T-helper 2 cell treated with Interferon-gamma antibody and Interleukin-4, amounts not matched to agents 100 ng/mL and 5 ng/mL, for 36 hours (primary cell): ENCODE data around the gene TMTC1. TPM values are rescaled to one million over a fixed set of nuclear protein-coding genes. Genes with fewer than 3 reads are reported as not detected.
"Not testable (repeated sequence)": the region's sequence is repeated elsewhere in the genome, so short reads cannot be mapped to it uniquely, and the experiment has no call there.

Experiments
- intact Hi-C: fragments of 100-400 bp; cut with micrococcal nuclease; formaldehyde crosslinking; loops from one replicate; pipeline ENCODE4 v1.15.1; 2023
- total RNA-seq: library from RNA; stranded (reverse); gene quantifications from 2 replicates; pipeline ENCODE4 v1.2.3, GENCODE V29; 2022

TMTC1 gene
- total RNA-seq, 1 donor from 2014 or later = 0.39 TPM

GRCh38 chr12:29574500-29574899 lies 209.2 kb downstream of the TMTC1 start:
- intact Hi-C loops = no loop called here

DNA sequence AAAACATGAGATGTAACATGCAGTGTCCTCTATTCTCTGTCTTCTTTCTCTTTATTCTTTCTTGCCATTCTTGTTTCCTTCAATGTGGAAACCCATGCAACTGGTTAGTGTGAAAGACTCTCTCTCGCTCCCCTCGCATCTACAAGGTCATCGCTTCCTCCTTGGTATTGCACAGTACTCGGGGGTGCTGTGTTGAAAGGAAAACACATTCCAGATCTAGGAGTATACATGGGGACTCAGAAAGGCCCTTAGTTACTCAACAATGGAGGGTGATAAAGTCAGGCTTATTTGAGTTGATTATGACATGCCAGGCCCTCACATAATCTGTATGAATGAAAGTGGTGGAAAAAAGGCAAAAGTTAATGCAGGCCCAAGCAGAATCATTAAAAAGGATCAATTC lies 210.8 kb downstream of the TMTC1 start:
- intact Hi-C loops = no loop called here

DNA sequence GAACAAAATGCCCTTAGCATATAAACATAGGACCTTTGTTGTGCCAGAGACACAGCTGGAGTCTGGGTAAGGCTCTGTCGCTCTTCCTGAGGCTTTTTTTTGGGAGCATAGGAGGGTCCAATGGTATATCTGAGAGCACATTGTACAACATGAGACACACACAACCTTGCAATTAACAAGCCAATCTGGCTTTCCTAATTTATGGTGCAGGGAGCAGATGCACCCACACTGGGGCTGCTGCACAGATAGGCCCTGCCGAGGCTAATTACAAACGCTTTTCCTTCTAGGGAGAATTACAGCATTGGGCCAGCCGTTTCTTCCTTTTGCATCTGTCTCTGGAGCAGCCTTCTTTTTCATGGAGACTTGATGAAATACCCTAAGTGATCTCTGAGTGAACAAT lies 211.3 kb downstream of the TMTC1 start:
- intact Hi-C loops = no loop called here

GRCh38 chr12:29569132-29569757 lies 214.5 kb downstream of the TMTC1 start:
- intact Hi-C loops = no loop called here

DNA sequence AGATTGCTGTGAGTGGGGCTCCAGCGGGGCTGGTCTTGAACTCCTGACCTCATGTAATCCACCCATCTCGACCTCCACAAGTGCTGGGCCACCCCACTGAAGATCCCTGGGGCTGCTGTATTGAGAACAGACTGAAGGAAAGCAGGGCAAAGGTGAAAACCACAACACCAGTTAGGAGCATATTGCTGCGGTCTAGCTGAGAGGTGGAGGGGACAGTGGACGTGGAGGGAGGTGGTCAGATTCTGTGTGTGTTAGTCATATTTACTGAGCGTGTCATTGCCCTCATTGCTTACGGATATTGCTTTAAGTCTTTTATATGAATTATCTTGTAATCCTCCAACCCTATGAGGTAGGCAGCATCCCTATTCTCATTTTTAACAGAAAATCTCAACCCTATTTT lies 217.3 kb downstream of the TMTC1 start:
- intact Hi-C loops = no loop called here

DNA sequence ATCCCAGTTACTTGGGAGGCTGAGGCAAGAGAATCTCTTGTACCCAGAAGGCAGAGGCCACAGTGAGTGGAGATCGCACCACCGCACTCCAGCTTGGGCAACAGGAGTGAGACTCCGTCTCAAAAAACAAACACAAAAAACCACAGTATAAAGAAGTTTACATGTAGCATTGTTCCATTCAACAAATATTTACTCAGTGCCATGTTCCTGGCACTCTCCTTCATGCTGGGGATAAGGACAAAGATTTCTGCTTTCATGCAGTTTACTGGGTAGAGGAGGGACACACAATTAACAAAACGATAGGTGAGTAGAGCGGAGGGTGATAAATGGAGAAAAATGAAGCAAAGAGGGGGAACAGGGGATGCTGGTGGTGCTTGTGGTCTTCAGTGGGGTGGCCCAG lies 218.0 kb downstream of the TMTC1 start:
- intact Hi-C loops = no loop called here

DNA sequence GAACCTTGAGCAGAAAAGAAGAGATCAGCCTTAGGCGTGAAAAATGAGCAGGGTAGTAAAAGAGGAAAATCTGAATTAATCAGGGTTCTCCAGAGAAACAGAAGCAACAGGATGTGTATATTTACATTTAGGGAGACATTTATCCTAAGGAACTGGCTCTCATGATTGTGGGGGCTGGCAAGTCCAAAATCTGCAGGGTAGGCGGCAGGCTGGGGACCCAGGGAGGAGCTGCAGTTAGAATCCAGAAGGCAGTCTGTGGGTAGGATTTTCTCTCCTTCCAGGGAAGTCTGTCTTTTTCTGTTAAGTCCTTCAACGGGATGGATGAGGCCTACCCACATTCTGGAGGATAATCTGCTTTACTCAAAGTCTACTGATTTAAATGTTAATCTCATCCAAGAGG lies 218.8 kb downstream of the TMTC1 start:
- intact Hi-C loops = no loop called here

- intact Hi-C loops = no loop called here
Measured at GRCh38 chr12:29563636-29564035, 220.1 kb downstream of the TMTC1 start.

GRCh38 chr12:29563071-29563470 lies 220.7 kb downstream of the TMTC1 start:
- intact Hi-C loops = no loop called here

DNA sequence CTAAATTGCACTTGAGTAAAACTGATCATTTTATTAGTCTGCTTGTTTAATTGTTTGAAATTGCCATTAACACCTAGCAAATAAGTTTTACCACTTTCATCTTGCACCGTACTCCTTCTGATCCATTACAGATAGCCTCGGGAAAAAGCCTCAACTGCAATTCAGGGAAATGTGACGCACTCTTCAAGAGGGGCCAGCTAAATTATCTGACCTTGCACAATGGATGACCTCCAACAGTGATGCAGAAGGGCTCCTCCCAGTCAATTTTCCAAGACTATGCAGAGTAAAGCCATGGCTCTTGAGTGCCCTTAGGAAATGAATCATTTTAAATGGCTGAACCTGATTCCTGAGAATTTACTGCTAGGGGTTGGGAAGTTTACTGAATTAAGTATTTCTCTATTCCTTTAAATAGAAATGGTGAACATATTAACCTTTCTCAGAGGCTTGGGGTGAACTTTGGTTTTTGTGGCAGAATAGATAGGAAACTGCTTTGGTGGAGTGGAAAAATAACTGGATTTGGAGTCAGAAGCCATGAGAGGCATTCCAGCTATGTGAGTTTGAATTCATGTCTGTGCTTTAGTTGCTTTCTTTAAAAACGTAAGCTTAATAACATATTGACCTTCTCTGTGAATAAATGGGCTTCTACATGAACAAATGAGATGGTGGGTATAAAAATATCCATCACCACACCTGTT lies 221.5 kb downstream of the TMTC1 start:
- intact Hi-C loops = no loop called here

- intact Hi-C loops = no loop called here
Measured at GRCh38 chr12:29561664-29562071, 222.1 kb downstream of the TMTC1 start.

DNA sequence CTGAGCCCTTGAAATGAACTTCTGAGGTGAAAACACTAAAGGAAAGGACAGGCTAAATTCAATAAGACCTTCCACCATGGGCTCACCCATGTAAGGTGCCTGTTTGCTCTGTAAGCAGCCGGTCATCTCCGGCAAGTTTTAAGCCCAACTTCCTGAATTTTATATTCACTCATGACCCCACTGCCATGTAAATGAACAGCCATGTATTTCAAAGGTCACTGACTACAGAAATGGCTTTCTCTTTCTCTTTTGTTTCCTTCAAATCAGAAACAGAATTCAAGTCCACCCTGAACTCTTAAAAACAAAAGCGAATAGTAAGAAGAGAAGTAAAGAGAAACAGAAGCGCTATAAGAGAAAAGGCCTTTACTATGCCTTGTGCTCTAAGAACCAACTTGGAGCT lies 224.5 kb downstream of the TMTC1 start:
- intact Hi-C loops = no loop called here

DNA sequence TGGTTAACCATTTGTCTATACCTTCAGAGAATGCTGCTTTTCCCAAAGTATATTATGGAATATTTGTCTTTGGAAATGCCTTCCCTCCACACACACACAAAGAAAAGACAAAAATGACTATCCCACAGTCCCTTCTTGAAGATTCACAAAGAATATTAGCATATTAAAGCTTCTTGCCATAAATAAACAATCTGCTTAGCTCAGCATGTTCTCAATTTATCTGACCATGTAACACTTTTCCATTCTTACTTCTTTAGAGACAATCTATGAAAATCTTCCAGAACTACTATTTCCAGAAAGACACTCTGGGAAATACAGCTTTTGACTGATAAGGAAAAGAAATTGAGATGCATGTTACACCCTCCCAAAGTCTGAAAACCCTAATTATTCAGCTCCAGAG lies 227.4 kb downstream of the TMTC1 start:
- intact Hi-C loops = no loop called here

- intact Hi-C loops = not testable (repeated sequence)
Measured at GRCh38 chr12:29555451-29555850, 228.3 kb downstream of the TMTC1 start.

DNA sequence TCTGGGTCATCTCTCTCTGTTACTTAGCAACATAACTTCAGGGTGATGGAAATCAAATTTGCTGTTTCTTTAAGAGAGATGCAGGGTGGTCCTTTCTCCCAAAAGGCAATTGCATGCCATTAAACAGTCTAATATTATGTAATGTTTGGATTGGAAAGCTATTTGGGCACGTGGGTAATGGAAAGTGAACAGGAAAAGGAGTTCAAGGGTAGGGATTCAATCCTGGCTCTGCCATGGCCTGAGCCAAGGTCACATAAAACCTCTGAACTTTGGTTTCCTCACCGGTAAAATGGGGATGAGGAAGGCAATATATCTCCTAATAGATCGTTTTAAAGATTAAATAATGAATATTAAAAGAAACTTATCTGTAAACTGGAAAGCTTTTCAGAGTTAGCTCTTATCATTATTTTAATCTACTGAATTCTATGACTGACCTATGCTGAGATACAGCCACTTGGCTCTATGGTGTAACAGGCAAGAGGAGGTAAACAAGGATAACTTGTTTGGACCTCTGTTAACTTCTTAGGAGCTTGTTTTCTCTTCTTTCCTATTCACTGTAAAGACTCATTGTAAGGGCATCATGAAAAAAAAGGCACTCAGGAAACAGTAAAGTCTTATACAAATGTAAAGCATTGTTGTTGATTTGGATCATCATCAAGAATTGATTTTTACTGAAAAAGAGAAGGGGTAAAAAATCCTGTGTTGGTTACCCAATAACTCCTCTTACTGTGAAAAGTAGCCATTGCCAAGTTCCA lies 230.6 kb downstream of the TMTC1 start:
- intact Hi-C loops = loop anchor here (1.0 kb wide), 2 partner anchors 1254 to 1291 kb away; no protein-coding TSS in a partner anchor

DNA sequence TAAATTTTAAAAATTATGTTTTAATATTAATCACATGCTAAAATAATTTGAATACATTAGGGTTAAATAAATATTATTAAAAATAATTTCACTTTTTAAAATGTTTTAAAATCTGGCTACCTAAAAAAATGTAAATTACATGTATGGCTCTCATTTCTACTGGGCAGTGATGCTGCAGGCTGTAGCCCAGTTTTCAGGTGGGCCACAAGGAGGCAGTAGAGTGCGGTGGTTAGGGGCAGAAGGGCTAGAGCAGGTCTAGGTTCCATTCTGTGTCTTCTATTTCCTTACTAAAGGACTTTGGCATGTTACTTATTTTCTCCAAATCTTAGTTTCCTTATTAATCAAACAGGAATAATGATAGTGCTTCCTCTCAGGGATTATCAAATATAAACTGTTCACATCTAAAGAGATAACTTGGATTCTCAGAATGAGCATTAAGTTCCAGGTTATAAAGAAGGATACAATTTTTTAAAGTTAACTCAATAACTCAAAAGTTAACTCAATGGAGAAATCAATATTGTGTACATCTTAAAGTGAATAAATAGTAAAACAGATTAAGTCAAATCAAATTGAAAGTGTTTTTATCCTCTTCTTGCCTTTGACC lies 231.3 kb downstream of the TMTC1 start:
- intact Hi-C loops = loop anchor here (1.0 kb wide), 2 partner anchors 1255 to 1292 kb away; no protein-coding TSS in a partner anchor

- intact Hi-C loops = loop anchor here (1.0 kb wide), 2 partner anchors 1255 to 1292 kb away; no protein-coding TSS in a partner anchor
Measured at GRCh38 chr12:29551812-29552211, 231.9 kb downstream of the TMTC1 start.

- intact Hi-C loops = no loop called here
Measured at GRCh38 chr12:29547864-29548263, 235.9 kb downstream of the TMTC1 start.

DNA sequence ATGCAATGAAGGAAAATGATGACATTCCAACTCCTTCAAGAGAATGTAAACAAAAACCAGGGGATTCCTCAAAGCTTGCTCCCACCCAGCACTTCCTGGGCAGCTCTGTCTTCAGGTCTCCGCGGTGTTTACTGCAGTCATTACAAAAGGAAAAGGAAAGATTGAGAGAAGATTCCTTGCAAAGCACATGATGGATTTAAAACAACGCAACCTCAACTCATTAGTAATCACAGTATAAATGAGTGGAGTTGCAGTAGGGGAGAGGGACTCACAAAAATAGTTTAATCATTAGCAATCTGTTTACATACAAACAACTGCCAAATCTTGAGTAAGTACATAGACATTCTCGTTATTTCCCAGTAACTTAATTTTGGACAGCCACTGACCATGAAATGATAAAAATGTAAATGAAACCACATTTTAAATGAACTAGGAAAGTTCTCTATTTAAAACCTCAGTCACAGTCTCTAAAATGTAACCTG lies 236.6 kb downstream of the TMTC1 start:
- intact Hi-C loops = no loop called here

DNA sequence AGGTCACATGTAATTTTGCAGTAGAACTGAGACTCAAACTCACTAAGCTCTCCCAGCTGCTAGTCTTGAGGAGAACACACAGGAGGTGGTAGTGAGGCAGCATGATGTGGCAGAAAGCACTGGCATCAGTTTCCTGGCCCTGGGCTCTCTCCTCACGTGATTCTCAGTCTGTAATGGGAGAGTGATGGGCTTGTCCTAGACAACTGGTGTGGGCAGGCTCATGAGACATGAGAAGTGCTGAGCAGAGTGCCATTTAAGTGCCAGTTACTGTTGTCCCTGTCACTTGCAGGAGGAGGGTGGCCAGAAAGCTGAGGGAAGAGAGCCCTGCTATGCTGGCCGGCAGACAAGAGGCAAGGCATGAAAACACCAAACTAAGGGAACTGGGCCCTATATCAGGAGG lies 237.7 kb downstream of the TMTC1 start:
- intact Hi-C loops = no loop called here

GRCh38 chr12:29545102-29545467 lies 238.7 kb downstream of the TMTC1 start:
- intact Hi-C loops = no loop called here
